ENCODE data around the gene DIPK1A.

The DIPK1A gene

GRCh38 chr1:92998821-92999220 lies 37.6 kb upstream of the DIPK1A start:
- FAIRE-seq (no peak), DNase-seq (ENCODE audit: insufficient read length, low spot score) (no peak)
- TF ChIP-seq TAF1 (IDR thresholded peaks at IDR 0.05; ENCODE audit: low read depth, low read length): no peak
- no peak for TF ChIP-seq POLR2AphosphoS5 (IDR thresholded peaks at IDR 0.05; ENCODE audit: low read depth, low read length)
- no peak for TF ChIP-seq PAX5 (IDR thresholded peaks at IDR 0.05; ENCODE audit: insufficient read depth, low read length, severe bottlenecking)
- no peak for TF ChIP-seq SPI1 (IDR thresholded peaks at IDR 0.05; ENCODE audit: low read depth, low read length)
- TF ChIP-seq POLR2A (IDR thresholded peaks at IDR 0.05; ENCODE audit: low read depth, low read length): no peak
- TF ChIP-seq POU2F2 (IDR thresholded peaks at IDR 0.05; ENCODE audit: low read depth, low read length): no peak

- no peak for TF ChIP-seq SPI1 (IDR thresholded peaks at IDR 0.05; ENCODE audit: low read depth, low read length)
- no peak for TF ChIP-seq PAX5 (IDR thresholded peaks at IDR 0.05; ENCODE audit: insufficient read depth, low read length, severe bottlenecking)
- TF ChIP-seq POLR2AphosphoS5 (IDR thresholded peaks at IDR 0.05; ENCODE audit: low read depth, low read length): no peak
- TF ChIP-seq POU2F2 (IDR thresholded peaks at IDR 0.05; ENCODE audit: low read depth, low read length): no peak
- no peak for TF ChIP-seq TAF1 (IDR thresholded peaks at IDR 0.05; ENCODE audit: low read depth, low read length)
- no peak for FAIRE-seq
- no peak for DNase-seq (ENCODE audit: insufficient read length, low spot score)
Measured at GRCh38 chr1:92995441-92996430, 34.5 kb upstream of the DIPK1A start.

GRCh38 chr1:92994105-92994712 lies 32.9 kb upstream of the DIPK1A start:
- DNase-seq (ENCODE audit: insufficient read length, low spot score) (no peak), FAIRE-seq (peak; percentile 84)
- TF ChIP-seq POU2F2 (IDR thresholded peaks at IDR 0.05; ENCODE audit: low read depth, low read length): no peak
- no peak for TF ChIP-seq POLR2AphosphoS5 (IDR thresholded peaks at IDR 0.05; ENCODE audit: low read depth, low read length)
- TF ChIP-seq SPI1 (IDR thresholded peaks at IDR 0.05; ENCODE audit: low read depth, low read length): no peak

- TF ChIP-seq PAX5 (IDR thresholded peaks at IDR 0.05; ENCODE audit: insufficient read depth, low read length, severe bottlenecking) (no peak), POU2F2 (IDR thresholded peaks at IDR 0.05; ENCODE audit: low read depth, low read length) (no peak), POLR2AphosphoS5 (IDR thresholded peaks at IDR 0.05; ENCODE audit: low read depth, low read length) (no peak)
- DNase-seq (ENCODE audit: insufficient read length, low spot score) (no peak), FAIRE-seq (no peak)
Measured at GRCh38 chr1:92993581-92993980, 32.3 kb upstream of the DIPK1A start.

GRCh38 chr1:92992877-92993276 lies 31.6 kb upstream of the DIPK1A start:
- DNase-seq (ENCODE audit: insufficient read length, low spot score): no peak
- FAIRE-seq: no peak
- TF ChIP-seq SPI1 (IDR thresholded peaks at IDR 0.05; ENCODE audit: low read depth, low read length) (no peak), PAX5 (IDR thresholded peaks at IDR 0.05; ENCODE audit: insufficient read depth, low read length, severe bottlenecking) (no peak), POU2F2 (IDR thresholded peaks at IDR 0.05; ENCODE audit: low read depth, low read length) (no peak), POLR2AphosphoS5 (IDR thresholded peaks at IDR 0.05; ENCODE audit: low read depth, low read length) (no peak), POLR2A (IDR thresholded peaks at IDR 0.05; ENCODE audit: low read depth, low read length) (no peak), TAF1 (IDR thresholded peaks at IDR 0.05; ENCODE audit: low read depth, low read length) (no peak)

- no peak for FAIRE-seq
- no peak for TF ChIP-seq POLR2A (IDR thresholded peaks at IDR 0.05; ENCODE audit: low read depth, low read length)
- no peak for TF ChIP-seq TAF1 (IDR thresholded peaks at IDR 0.05; ENCODE audit: low read depth, low read length)
- TF ChIP-seq PAX5 (IDR thresholded peaks at IDR 0.05; ENCODE audit: insufficient read depth, low read length, severe bottlenecking): no peak
- TF ChIP-seq SPI1 (IDR thresholded peaks at IDR 0.05; ENCODE audit: low read depth, low read length): no peak
- TF ChIP-seq POLR2AphosphoS5 (IDR thresholded peaks at IDR 0.05; ENCODE audit: low read depth, low read length): no peak
- TF ChIP-seq POU2F2 (IDR thresholded peaks at IDR 0.05; ENCODE audit: low read depth, low read length): no peak
- DNase-seq (ENCODE audit: insufficient read length, low spot score): no peak
Measured at GRCh38 chr1:92992054-92992453, 30.8 kb upstream of the DIPK1A start.

GRCh38 chr1:92990828-92991227 lies 29.6 kb upstream of the DIPK1A start:
- no peak for FAIRE-seq
- TF ChIP-seq SPI1 (IDR thresholded peaks at IDR 0.05; ENCODE audit: low read depth, low read length) (no peak), POU2F2 (IDR thresholded peaks at IDR 0.05; ENCODE audit: low read depth, low read length) (no peak), TAF1 (IDR thresholded peaks at IDR 0.05; ENCODE audit: low read depth, low read length) (no peak), PAX5 (IDR thresholded peaks at IDR 0.05; ENCODE audit: insufficient read depth, low read length, severe bottlenecking) (no peak), POLR2AphosphoS5 (IDR thresholded peaks at IDR 0.05; ENCODE audit: low read depth, low read length) (no peak), POLR2A (IDR thresholded peaks at IDR 0.05; ENCODE audit: low read depth, low read length) (no peak)
- DNase-seq (ENCODE audit: insufficient read length, low spot score): no peak

GRCh38 chr1:92989936-92990583 lies 28.8 kb upstream of the DIPK1A start:
- FAIRE-seq (no peak), DNase-seq (ENCODE audit: insufficient read length, low spot score) (no peak)
- TF ChIP-seq TAF1 (IDR thresholded peaks at IDR 0.05; ENCODE audit: low read depth, low read length) (no peak), POU2F2 (IDR thresholded peaks at IDR 0.05; ENCODE audit: low read depth, low read length) (no peak), PAX5 (IDR thresholded peaks at IDR 0.05; ENCODE audit: insufficient read depth, low read length, severe bottlenecking) (no peak), POLR2A (IDR thresholded peaks at IDR 0.05; ENCODE audit: low read depth, low read length) (no peak), SPI1 (IDR thresholded peaks at IDR 0.05; ENCODE audit: low read depth, low read length) (no peak), POLR2AphosphoS5 (IDR thresholded peaks at IDR 0.05; ENCODE audit: low read depth, low read length) (no peak)

- FAIRE-seq (no peak), DNase-seq (ENCODE audit: insufficient read length, low spot score) (no peak)
- no peak for TF ChIP-seq POLR2A (IDR thresholded peaks at IDR 0.05; ENCODE audit: low read depth, low read length)
- TF ChIP-seq POLR2AphosphoS5 (IDR thresholded peaks at IDR 0.05; ENCODE audit: low read depth, low read length): no peak
- no peak for TF ChIP-seq POU2F2 (IDR thresholded peaks at IDR 0.05; ENCODE audit: low read depth, low read length)
- no peak for TF ChIP-seq PAX5 (IDR thresholded peaks at IDR 0.05; ENCODE audit: insufficient read depth, low read length, severe bottlenecking)
- TF ChIP-seq SPI1 (IDR thresholded peaks at IDR 0.05; ENCODE audit: low read depth, low read length): no peak
- TF ChIP-seq TAF1 (IDR thresholded peaks at IDR 0.05; ENCODE audit: low read depth, low read length): no peak
Measured at GRCh38 chr1:92989253-92989652, 28.0 kb upstream of the DIPK1A start.
